ENCODE data around the gene FAM241A.

The FAM241A gene

GRCh38 chr4:112144546-112145325 lies 518 bp upstream of the FAM241A start:
- no peak for TF ChIP-seq CTCF (conservative IDR thresholded peaks at IDR 0.05; ENCODE audit: low read depth, low read length)
- no peak for DNase-seq (ENCODE audit: low read depth)
- H3K4me3 ChIP-seq (ENCODE audit: low read depth, low read length) = peak overlapping the region; percentile 74

GRCh38 chr4:112145790-112146501 lies 692 bp downstream of the FAM241A start:
- peak; percentile 57 for DNase-seq (ENCODE audit: low read depth)
- TF ChIP-seq CTCF (conservative IDR thresholded peaks at IDR 0.05; ENCODE audit: low read depth, low read length) = peak; percentile 28
- peak overlapping the region; percentile 74 for H3K4me3 ChIP-seq (ENCODE audit: low read depth, low read length)

GRCh38 chr4:112146502-112146813 lies 1.2 kb downstream of the FAM241A start:
- DNase-seq (ENCODE audit: low read depth) = no peak
- peak overlapping the region; percentile 74 for H3K4me3 ChIP-seq (ENCODE audit: low read depth, low read length)
- no peak for TF ChIP-seq CTCF (conservative IDR thresholded peaks at IDR 0.05; ENCODE audit: low read depth, low read length)

- TF ChIP-seq CTCF (conservative IDR thresholded peaks at IDR 0.05; ENCODE audit: low read depth, low read length) = no peak
- peak; percentile 43 for DNase-seq (ENCODE audit: low read depth)
- peak overlapping the region; percentile 20 for H3K4me3 ChIP-seq (ENCODE audit: low read depth, low read length)
Measured at GRCh38 chr4:112147697-112148096, 2.4 kb downstream of the FAM241A start.

- H3K4me3 ChIP-seq (ENCODE audit: low read depth, low read length) = no peak overlapping the region
- DNase-seq (ENCODE audit: low read depth) = no peak
- no peak for TF ChIP-seq CTCF (conservative IDR thresholded peaks at IDR 0.05; ENCODE audit: low read depth, low read length)
Measured at GRCh38 chr4:112150920-112151319, 5.7 kb downstream of the FAM241A start.

- no peak for DNase-seq (ENCODE audit: low read depth)
- no peak for TF ChIP-seq CTCF (conservative IDR thresholded peaks at IDR 0.05; ENCODE audit: low read depth, low read length)
- H3K4me3 ChIP-seq (ENCODE audit: low read depth, low read length) = no peak overlapping the region
Measured at GRCh38 chr4:112152521-112152920, 7.3 kb downstream of the FAM241A start.
